BLaER1 treated with 17β-estradiol and CSF1 and Interleukin-3, amounts not matched to agents 10 nM and 100 nM (cell line): ENCODE data around the gene CTPS2.

Source experiments
- H3K27ac ChIP-seq, 11 experiments: shearing (Covaris generic); formaldehyde crosslinking; 2 replicates each; pipeline ENCODE4 v1.8.1; 2022
- H3K27me3 ChIP-seq, 11 experiments: shearing (Covaris generic); formaldehyde crosslinking; 2 replicates each; pipeline ENCODE4 v1.8.1; 2022
- H3K36me3 ChIP-seq, 11 experiments: shearing (Covaris generic); formaldehyde crosslinking; 2 replicates each; pipeline ENCODE4 v1.8.1; 2022
- H3K4me1 ChIP-seq, 10 experiments: shearing (Covaris generic); formaldehyde crosslinking; 2 replicates each; pipeline ENCODE4 v1.8.1; 2022
- H3K4me2 ChIP-seq, 11 experiments: shearing (Covaris generic); formaldehyde crosslinking; 2 replicates each; pipeline ENCODE4 v1.8.1; 2022
- H3K4me3 ChIP-seq, 10 experiments: shearing (Covaris generic); formaldehyde crosslinking; 2 replicates each; pipeline ENCODE4 v1.8.1; 2022
- H3K9ac ChIP-seq, 11 experiments: shearing (Covaris generic); formaldehyde crosslinking; 2 replicates each; pipeline ENCODE4 v1.8.1; 2022
- H3K9me3 ChIP-seq, 11 experiments: shearing (Covaris generic); formaldehyde crosslinking; replicated peaks in 1 of 11; 2 replicates each; pipeline ENCODE4 v1.8.1; 2022
- H4K20me1 ChIP-seq, 11 experiments: shearing (Covaris generic); formaldehyde crosslinking; 2 replicates each; pipeline ENCODE4 v1.8.1; 2022
- Cebpa-rat ChIP-seq, 11 experiments: shearing (Covaris generic); IDR thresholded peaks; 2 replicates each; pipeline ENCODE4 v1.8.1; 2022

CTPS2 gene

GRCh38 chrX:16705370-16705769, 7.1 kb downstream of the CTPS2 start:
- no peaks in the 10 kb centered on the region for H3K4me1 ChIP-seq
- H3K9me3 ChIP-seq: no peaks in the 10 kb centered on the region
- no peak overlapping the region for H3K27ac ChIP-seq
- no peak for TF ChIP-seq Cebpa-rat (IDR thresholded peaks at IDR 0.05)
- peaks cover 0 to 9% (median 0%) of the 10 kb centered on the region in 11 experiments; a peak in 5 of 22 replicates for H3K36me3 ChIP-seq
- H3K9ac ChIP-seq: no peak overlapping the region
- H4K20me1 ChIP-seq: 0 out of 22 replicates have a peak, but pooled peaks cover 0 to 5% (median 0%) of the 10 kb centered on the region in 11 experiments
- peaks cover 33 to 88% (median 65%) of the 10 kb centered on the region in 11 experiments for H3K27me3 ChIP-seq
- no peak overlapping the region for H3K4me3 ChIP-seq
- H3K4me2 ChIP-seq: no peak overlapping the region

GRCh38 chrX:16702700-16703599, 9.5 kb downstream of the CTPS2 start:
- TF ChIP-seq Cebpa-rat (IDR thresholded peaks at IDR 0.05): no peak
- 0 out of 22 replicates have a peak, but pooled peaks cover 0 to 6% (median 0%) of the 10 kb centered on the region in 11 experiments for H4K20me1 ChIP-seq
- H3K4me1 ChIP-seq: no peaks in the 10 kb centered on the region
- H3K4me2 ChIP-seq: no peak overlapping the region
- peaks cover 0 to 13% (median 4%) of the 10 kb centered on the region in 11 experiments; a peak in 9 of 22 replicates for H3K36me3 ChIP-seq
- H3K27ac ChIP-seq: no peak overlapping the region
- H3K9me3 ChIP-seq: no peaks in the 10 kb centered on the region
- H3K9ac ChIP-seq: no peak overlapping the region
- peaks cover 40 to 88% (median 73%) of the 10 kb centered on the region in 11 experiments for H3K27me3 ChIP-seq
- no peak overlapping the region for H3K4me3 ChIP-seq

GRCh38 chrX:16700734-16701133, 11.7 kb downstream of the CTPS2 start:
- Histone ChIP-seq H3K9ac (no peak overlapping the region), H3K36me3 (peaks cover 0 to 19% (median 0%) of the 10 kb centered on the region in 11 experiments; a peak in 9 of 22 replicates)
- no peak for TF ChIP-seq Cebpa-rat (IDR thresholded peaks at IDR 0.05)

DNA sequence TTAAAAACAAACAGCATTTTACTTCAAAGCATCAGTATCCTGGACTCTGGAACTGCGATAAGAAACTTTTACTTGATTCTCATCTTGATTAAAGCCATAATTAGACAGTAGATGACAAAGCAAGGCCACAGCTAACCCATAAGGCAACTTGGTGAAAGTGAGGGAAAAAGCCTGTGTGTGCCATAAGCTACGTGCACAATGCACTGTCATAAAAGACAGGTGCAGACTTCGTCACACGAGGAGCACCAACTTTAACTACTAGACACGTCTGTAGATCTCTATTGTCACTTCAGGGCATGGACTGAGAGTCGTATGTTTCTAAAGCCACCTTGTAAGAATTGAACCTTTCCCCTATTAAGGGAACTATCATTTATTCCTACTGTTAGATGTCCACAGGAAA, 13.1 kb downstream of the CTPS2 start:
- Histone ChIP-seq H3K4me3 (no peak overlapping the region), H3K9ac (no peak overlapping the region), H3K4me2 (no peak overlapping the region), H3K9me3 (no peaks in the 10 kb centered on the region), H3K4me1 (no peaks in the 10 kb centered on the region), H3K36me3 (peaks cover 0 to 19% (median 0%) of the 10 kb centered on the region in 11 experiments; a peak in 9 of 22 replicates), H3K27me3 (peaks cover 55 to 91% (median 82%) of the 10 kb centered on the region in 11 experiments), H3K27ac (no peak overlapping the region), H4K20me1 (peaks cover 0 to 11% (median 0%) of the 10 kb centered on the region in 11 experiments; a peak in 3 of 22 replicates)
- TF ChIP-seq Cebpa-rat (IDR thresholded peaks at IDR 0.05): no peak

More at GRCh38 chrX:16700734-16701133, 11.7 kb downstream of the CTPS2 start:
- H3K4me3 ChIP-seq: no peak overlapping the region
- no peaks in the 10 kb centered on the region for H3K4me1 ChIP-seq
- no peak overlapping the region for H3K27ac ChIP-seq
- H4K20me1 ChIP-seq: peaks cover 0 to 10% (median 0%) of the 10 kb centered on the region in 11 experiments; a peak in 1 of 22 replicates
- H3K4me2 ChIP-seq: no peak overlapping the region
- H3K27me3 ChIP-seq: peaks cover 56 to 94% (median 84%) of the 10 kb centered on the region in 11 experiments
- no peaks in the 10 kb centered on the region for H3K9me3 ChIP-seq

DNA sequence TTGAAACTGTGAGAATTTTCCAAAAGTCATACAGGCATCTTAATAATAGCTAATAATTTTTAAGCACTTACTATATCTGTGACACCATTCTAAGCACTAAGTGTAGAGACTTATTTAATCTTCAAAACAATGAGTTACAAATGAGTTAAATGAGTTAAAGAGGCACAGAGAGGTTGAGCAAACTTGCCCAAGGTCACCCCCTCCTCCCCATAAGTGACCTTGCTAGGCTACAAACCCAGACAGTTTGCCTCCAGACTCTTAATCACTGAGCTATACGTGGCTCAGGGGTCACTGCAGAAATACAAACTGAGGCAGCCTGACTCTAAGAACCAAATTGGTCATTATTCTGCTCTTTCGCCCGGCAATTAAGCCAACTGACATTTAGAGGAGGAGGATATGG, 15.5 kb downstream of the CTPS2 start:
- H4K20me1 ChIP-seq: peaks cover 0 to 14% (median 0%) of the 10 kb centered on the region in 11 experiments; a peak in 3 of 22 replicates
- no peak overlapping the region for H3K4me2 ChIP-seq
- H3K27ac ChIP-seq: no peak overlapping the region
- H3K36me3 ChIP-seq: peaks cover 0 to 23% (median 14%) of the 10 kb centered on the region in 11 experiments; a peak in 11 of 22 replicates
- no peaks in the 10 kb centered on the region for H3K9me3 ChIP-seq
- H3K4me1 ChIP-seq: no peaks in the 10 kb centered on the region
- H3K27me3 ChIP-seq: peaks cover 53 to 96% (median 84%) of the 10 kb centered on the region in 11 experiments
- TF ChIP-seq Cebpa-rat (IDR thresholded peaks at IDR 0.05): no peak
- H3K4me3 ChIP-seq: no peak overlapping the region
- no peak overlapping the region for H3K9ac ChIP-seq

GRCh38 chrX:16695079-16695676, 17.3 kb downstream of the CTPS2 start:
- H3K4me3 ChIP-seq: no peak overlapping the region
- H3K27ac ChIP-seq: no peak overlapping the region
- peaks cover 0 to 13% (median 0%) of the 10 kb centered on the region in 11 experiments; a peak in 3 of 22 replicates for H4K20me1 ChIP-seq
- peaks cover 54 to 96% (median 84%) of the 10 kb centered on the region in 11 experiments for H3K27me3 ChIP-seq
- no peak overlapping the region for H3K4me2 ChIP-seq
- no peaks in the 10 kb centered on the region for H3K9me3 ChIP-seq
- no peaks in the 10 kb centered on the region for H3K4me1 ChIP-seq
- no peak for TF ChIP-seq Cebpa-rat (IDR thresholded peaks at IDR 0.05)
- H3K36me3 ChIP-seq: peaks cover 0 to 32% (median 22%) of the 10 kb centered on the region in 11 experiments; a peak in 12 of 22 replicates
- H3K9ac ChIP-seq: no peak overlapping the region

- Histone ChIP-seq H3K27me3 (peaks cover 43 to 95% (median 91%) of the 10 kb centered on the region in 11 experiments), H3K9ac (no peak overlapping the region), H4K20me1 (peaks cover 0 to 7% (median 0%) of the 10 kb centered on the region in 11 experiments; a peak in 3 of 22 replicates), H3K4me1 (no peaks in the 10 kb centered on the region), H3K9me3 (no peaks in the 10 kb centered on the region), H3K4me3 (no peak overlapping the region), H3K36me3 (peaks cover 5 to 41% (median 28%) of the 10 kb centered on the region in 11 experiments; a peak in 17 of 22 replicates), H3K4me2 (no peak overlapping the region), H3K27ac (no peak overlapping the region)
- no peak for TF ChIP-seq Cebpa-rat (IDR thresholded peaks at IDR 0.05)
These were observed 25.0 kb downstream of the CTPS2 start for GRCh38 chrX:16687514-16687913.

DNA sequence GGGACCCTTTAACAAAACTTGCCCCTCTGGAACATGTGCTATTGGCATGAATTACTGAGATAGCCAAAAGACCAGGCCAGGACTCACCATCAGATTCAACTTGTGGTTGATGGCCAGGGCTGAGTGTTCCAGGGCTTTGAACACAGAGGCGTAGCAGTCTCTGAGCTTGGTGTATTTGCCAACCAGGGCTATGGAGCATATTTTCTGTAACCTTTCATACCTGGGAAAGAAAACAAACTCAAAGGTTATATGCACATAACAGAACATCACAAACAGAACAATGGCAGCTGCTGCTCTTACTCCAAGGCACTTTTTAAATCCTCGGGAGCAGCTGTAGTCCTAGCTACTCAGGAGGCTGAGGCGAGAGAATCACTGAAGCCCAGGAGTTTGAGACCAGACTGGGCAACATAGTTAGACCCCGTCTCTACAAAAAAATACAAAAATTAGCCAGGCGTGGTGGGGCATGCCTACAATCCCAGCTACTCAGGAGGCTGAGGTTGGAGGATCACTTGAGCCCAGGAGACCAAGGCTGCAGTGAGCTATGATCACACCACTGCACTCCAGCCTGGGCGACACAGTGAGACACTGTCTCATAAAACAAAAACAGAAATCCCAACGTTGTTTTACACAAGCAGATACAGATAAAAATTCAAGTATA, 29.3 kb downstream of the CTPS2 start:
- H3K4me2 ChIP-seq: no peak overlapping the region

More for the DNA sequence above, 29.3 kb downstream of the CTPS2 start:
- Histone ChIP-seq H3K4me3 (no peak overlapping the region), H4K20me1 (peaks cover 0 to 7% (median 0%) of the 10 kb centered on the region in 11 experiments; a peak in 4 of 22 replicates), H3K27me3 (peaks cover 50 to 96% (median 91%) of the 10 kb centered on the region in 11 experiments), H3K27ac (no peak overlapping the region), H3K4me1 (no peaks in the 10 kb centered on the region), H3K9ac (no peak overlapping the region), H3K9me3 (no peaks in the 10 kb centered on the region), H3K36me3 (peaks cover 7 to 58% (median 31%) of the 10 kb centered on the region in 11 experiments; a peak in 19 of 22 replicates)
- TF ChIP-seq Cebpa-rat (IDR thresholded peaks at IDR 0.05): no peak
